H1 (cell line): Measurements from ENCODE around the gene MRPS16. TPM values are rescaled to one million over a fixed set of nuclear protein-coding genes. Genes with fewer than 3 reads are reported as not detected.

ENCODE experiments used
- CTCF ChIA-PET: fragments of 300-600 bp; sonication (Branson Sonifier 250); formaldehyde crosslinking; loops from one replicate; lab custom pipeline; 2021; ENCODE audit not compliant: partially characterized antibody; lab: Charles Lee
- POLR2A ChIA-PET: fragments of 300-600 bp; sonication (Branson Sonifier 250); formaldehyde crosslinking; loops from one replicate; lab custom pipeline; 2021; ENCODE audit warnings: inconsistent platforms; ENCODE audit not compliant: partially characterized antibody; lab: Charles Lee
- DNase-seq, 2 experiments: peaks; one replicate each; pipeline versions ENCODE4 v3.0.0 to v3.0.0-alpha.2; 2010 to 2022; ENCODE audit warnings: low spot score in 2 of 2, low read depth in 1 of 2, mixed read lengths in 1 of 2
- FAIRE-seq: peaks from 2 replicates; lab custom pipeline; 2011; peaks lifted over from hg19 to GRCh38; lab: Jason Lieb, UNC
- H2AFZ ChIP-seq: 2 replicates; pipeline ENCODE4 v1.8.1; 2012; ENCODE audit warnings: low read length, inconsistent platforms
- H2AK5ac ChIP-seq: 2 replicates; pipeline ENCODE4 v1.6.1; 2013; ENCODE audit warnings: low read depth, low read length
- H2BK120ac ChIP-seq: replicated peaks from 2 replicates; pipeline ENCODE3; 2013; ENCODE audit warnings: low read depth, low read length, inconsistent platforms
- H2BK12ac ChIP-seq: 2 replicates; pipeline ENCODE4 v1.6.1; 2013; ENCODE audit warnings: low read depth, low read length
- H2BK15ac ChIP-seq: 2 replicates; pipeline ENCODE4 v1.6.1; 2013; ENCODE audit warnings: low read length
- H2BK20ac ChIP-seq: 2 replicates; pipeline ENCODE4 v1.6.1; 2013; ENCODE audit warnings: low read length
- H2BK5ac ChIP-seq: 2 replicates; pipeline ENCODE4 v1.6.1; 2013; ENCODE audit warnings: low read depth, low read length
- H3K14ac ChIP-seq: 2 replicates; pipeline ENCODE4 v1.6.1; 2013; ENCODE audit warnings: inconsistent platforms; ENCODE audit not compliant: insufficient read length
- H3K18ac ChIP-seq: 2 replicates; pipeline ENCODE4 v1.6.1; 2013; ENCODE audit warnings: low read length; ENCODE audit errors: extremely low read depth
- H3K23ac ChIP-seq: 2 replicates; pipeline ENCODE4 v1.6.1; 2013; ENCODE audit warnings: inconsistent platforms; ENCODE audit not compliant: insufficient read length
- H3K23me2 ChIP-seq: 2 replicates; pipeline ENCODE4 v1.6.1; 2013; ENCODE audit warnings: low read depth, low read length
- H3K27ac ChIP-seq: 2 replicates; pipeline ENCODE4 v1.6.1; 2011; ENCODE audit warnings: low read depth, low read length, inconsistent platforms
- H3K27me3 ChIP-seq, 4 experiments: replicated peaks in 1 of 4; 1 replicate in 1 of 4; 2 replicates in 3 of 4; pipeline versions ENCODE4 v1.6.1 to v1.8.1; 2011 to 2013; ENCODE audit warnings: low read length in 3 of 4, mild to moderate bottlenecking in 3 of 4, inconsistent platforms in 2 of 4, mixed read lengths in 2 of 4, moderate library complexity in 1 of 4; ENCODE audit not compliant: control insufficient read depth in 3 of 4, insufficient read depth in 3 of 4; ENCODE audit errors: extremely low read depth in 1 of 4
- H3K36me3 ChIP-seq, 4 experiments: 2 replicates each; pipeline versions ENCODE4 v1.6.1 to v1.8.1; 2011 to 2013; ENCODE audit warnings: mild to moderate bottlenecking in 4 of 4, low read length in 3 of 4, moderate library complexity in 2 of 4, control low read depth in 1 of 4, inconsistent platforms in 1 of 4; ENCODE audit not compliant: insufficient read depth in 4 of 4, control insufficient read depth in 2 of 4
- H3K4ac ChIP-seq: replicated peaks from 2 replicates; pipeline ENCODE3; 2013; ENCODE audit warnings: low read length, low read depth, mixed read lengths, inconsistent platforms; ENCODE audit not compliant: insufficient read length
- H3K4me1 ChIP-seq, 4 experiments: replicated peaks in 1 of 4; 1 replicate in 1 of 4; 2 replicates in 3 of 4; pipeline versions ENCODE4 v1.6.1 to v1.8.1; 2011 to 2013; ENCODE audit warnings: low read length in 3 of 4, inconsistent platforms in 2 of 4, mixed read lengths in 1 of 4; ENCODE audit not compliant: insufficient read depth in 4 of 4, control insufficient read depth in 3 of 4
- H3K4me2 ChIP-seq, 2 experiments: 2 replicates each; pipeline versions ENCODE4 v1.6.1 to v1.8.1; 2011 to 2013; ENCODE audit warnings: low read depth in 2 of 2, low read length in 2 of 2, control low read depth in 1 of 2, inconsistent platforms in 1 of 2, mild to moderate bottlenecking in 1 of 2; ENCODE audit not compliant: insufficient read depth in 1 of 2
- H3K4me3 ChIP-seq, 4 experiments: fragments of 200-600, 300-600 bp in 1 of 4; sonication (generic), shearing (Covaris generic), sonication (Bioruptor Twin) in 1 of 4; 2 replicates each; pipeline versions ENCODE4 v1.5.1 to v1.8.1; 2011 to 2016; ENCODE audit warnings: low read length in 4 of 4, low read depth in 3 of 4, control low read depth in 2 of 4, inconsistent platforms in 2 of 4, mild to moderate bottlenecking in 2 of 4, mixed read lengths in 1 of 4, moderate library complexity in 1 of 4; ENCODE audit not compliant: insufficient read depth in 2 of 4; ENCODE audit errors: extremely low read depth in 1 of 4
- H3K56ac ChIP-seq: replicated peaks from 2 replicates; pipeline ENCODE3; 2013; ENCODE audit warnings: low read depth, mild to moderate bottlenecking, mixed read lengths, low read length, inconsistent platforms; ENCODE audit not compliant: insufficient read length
- H3K79me1 ChIP-seq: 2 replicates; pipeline ENCODE4 v1.6.1; 2013; ENCODE audit warnings: low read depth, low read length, control low read depth
- H3K79me2 ChIP-seq, 2 experiments: 2 replicates each; pipeline versions ENCODE4 v1.6.1 to v1.8.1; 2012 to 2013; ENCODE audit warnings: low read length in 2 of 2, mild to moderate bottlenecking in 2 of 2, inconsistent platforms in 1 of 2; ENCODE audit not compliant: insufficient read depth in 2 of 2, control insufficient read depth in 1 of 2
- H3K9ac ChIP-seq, 4 experiments: replicated peaks in 1 of 4; 1 replicate in 1 of 4; 2 replicates in 3 of 4; pipeline versions ENCODE4 v1.6.1 to v1.8.1; 2011 to 2013; ENCODE audit warnings: low read depth in 3 of 4, low read length in 3 of 4, control low read depth in 2 of 4, mild to moderate bottlenecking in 2 of 4, moderate library complexity in 2 of 4, inconsistent platforms in 1 of 4; ENCODE audit errors: extremely low read depth in 1 of 4
- H3K9me3 ChIP-seq, 2 experiments: 2 replicates each; pipeline versions ENCODE4 v1.6.1 to v1.8.1; 2012 to 2013; ENCODE audit warnings: mild to moderate bottlenecking in 2 of 2, moderate library complexity in 2 of 2, control low read depth in 1 of 2, inconsistent platforms in 1 of 2, low read depth in 1 of 2, low read length in 1 of 2, mixed read lengths in 1 of 2; ENCODE audit not compliant: insufficient read depth in 2 of 2
- H4K20me1 ChIP-seq, 2 experiments: replicated peaks in 1 of 2; 2 replicates each; pipeline versions ENCODE3 to v1.8.1; 2011 to 2013; ENCODE audit warnings: inconsistent platforms in 2 of 2, low read length in 2 of 2, mild to moderate bottlenecking in 1 of 2; ENCODE audit not compliant: insufficient read depth in 2 of 2, control insufficient read depth in 1 of 2
- H4K5ac ChIP-seq: 2 replicates; pipeline ENCODE4 v1.6.1; 2013; ENCODE audit warnings: low read length, low read depth, mixed read lengths, inconsistent platforms; ENCODE audit not compliant: insufficient read length
- H4K8ac ChIP-seq: 2 replicates; pipeline ENCODE4 v1.8.0; 2013; ENCODE audit warnings: mild to moderate bottlenecking, moderate library complexity, low read length, inconsistent platforms; ENCODE audit not compliant: insufficient read depth; ENCODE audit errors: extremely low read depth
- H4K91ac ChIP-seq: replicated peaks from 2 replicates; pipeline ENCODE3; 2013; ENCODE audit warnings: low read length, mixed read lengths, inconsistent platforms; ENCODE audit not compliant: insufficient read length
- CHD2 ChIP-seq: IDR thresholded peaks from 2 replicates; pipeline ENCODE4 v1.6.1; 2012; ENCODE audit warnings: low read length, improper control_type of control experiment
- KDM5A ChIP-seq: fragments of 200-600 bp; IDR thresholded peaks from 2 replicates; pipeline ENCODE4 v1.7.1; 2012; ENCODE audit warnings: mild to moderate bottlenecking, low read length, inconsistent platforms, mixed read lengths
- SIX5 ChIP-seq: IDR thresholded peaks from 2 replicates; pipeline ENCODE4 v1.6.1; 2011; ENCODE audit warnings: mild to moderate bottlenecking, low read depth, low read length
- SP4 ChIP-seq: IDR thresholded peaks from 2 replicates; pipeline ENCODE4 v1.6.1; 2012; ENCODE audit warnings: low read length, inconsistent platforms
- YY1 ChIP-seq: IDR thresholded peaks from 2 replicates; pipeline ENCODE4 v1.6.1; 2011; ENCODE audit warnings: low read depth, mild to moderate bottlenecking, low read length
- polyA plus RNA-seq, 7 experiments: library from polyadenylated mRNA; depleted of rRNA in 3 of 7; stranded (reverse) in 5 of 7; unstranded in 2 of 7; fragments of >200 nt in 5 of 7; fragments of 200-250 nt in 2 of 7; gene quantifications; 1 replicate in 5 of 7; 2 replicates in 1 of 7; 4 replicates in 1 of 7; pipeline versions ENCODE4 v1.2.1 to v1.2.3, GENCODE V29; 2011 to 2013; ENCODE audit warnings: missing spikeins in 2 of 7, mixed read lengths in 2 of 7
- total RNA-seq: library from RNA; stranded (reverse); fragmentation: NEBNext Ultra II Directional; extraction: Animal tissue kit (Norgen Biotek cat#: 25700); gene quantifications from 2 replicates; pipeline ENCODE4 v1.2.1, GENCODE V29; 2021

The MRPS16 gene
- total and polyA plus RNA-seq, 2 of the 8 experiments (the other 6 are each of a cell fraction or from before 2014, with no cell fraction given), result 125 to 203 TPM

- H4K5ac ChIP-seq, result no peak overlapping the region
- H3K27me3 ChIP-seq, result no peaks in the 10 kb centered on the region
- no peak overlapping the region for H2BK20ac ChIP-seq
- no peaks in the 10 kb centered on the region for H3K9me3 ChIP-seq
- H3K14ac ChIP-seq, result no peak overlapping the region
- CTCF ChIA-PET, result no interaction called here
- no peaks in the 10 kb centered on the region for H3K79me2 ChIP-seq
- no peak overlapping the region for H4K8ac ChIP-seq
- no peak overlapping the region for H2BK5ac ChIP-seq
- H2BK120ac ChIP-seq, result no peak overlapping the region
- no peaks in the 10 kb centered on the region for H3K79me1 ChIP-seq
- DNase-seq (no peak), FAIRE-seq (no peak)
- POLR2A ChIA-PET, result interaction anchor here (1.4 kb wide), 1 partner anchor 13 kb away, joined by 5 read pairs; no protein-coding TSS in a partner anchor
- H4K91ac ChIP-seq, result no peak overlapping the region
- H3K36me3 ChIP-seq, result no peaks in the 10 kb centered on the region
- no peaks in the 10 kb centered on the region for H3K4me1 ChIP-seq
- H3K23ac ChIP-seq, result no peak overlapping the region
- no peak overlapping the region for H2AK5ac ChIP-seq
- H3K9ac ChIP-seq, result no peak overlapping the region
- no peak for TF ChIP-seq YY1
- no peak for TF ChIP-seq CHD2
- TF ChIP-seq SIX5, result no peak
- TF ChIP-seq KDM5A, result no peak
- no peak for TF ChIP-seq SP4
- no peak overlapping the region for H3K4me3 ChIP-seq
- no peak overlapping the region for H2BK12ac ChIP-seq
- no peak overlapping the region for H3K27ac ChIP-seq
- no peak overlapping the region for H2BK15ac ChIP-seq
- no peak overlapping the region for H3K56ac ChIP-seq
- no peaks in the 10 kb centered on the region for H3K23me2 ChIP-seq
- peaks cover 0 to 2% of the 10 kb centered on the region in 2 experiments for H4K20me1 ChIP-seq
- H3K4me2 ChIP-seq, result no peak overlapping the region
- H3K4ac ChIP-seq, result no peak overlapping the region
- no peak overlapping the region for H3K18ac ChIP-seq
- H2AFZ ChIP-seq, result no peak overlapping the region
Observed at GRCh38 chr10:73225518-73225917, 26.9 kb downstream of the MRPS16 start.
